Left kidney (tissue), 2 donors: ENCODE data around the gene ST3GAL3. TPM values are rescaled to one million over a fixed set of nuclear protein-coding genes. Genes with fewer than 3 reads are reported as not detected.

Experiments used
- DNase-seq: peaks from one replicate; pipeline ENCODE4 v3.0.0-alpha.2; 2013
- polyA plus RNA-seq: library from polyadenylated mRNA; unstranded; fragments of 120-200 nt; gene quantifications from one replicate; pipeline ENCODE4 v1.2.1, GENCODE V29; 2013; ENCODE audit not compliant: insufficient read length

The ST3GAL3 gene
- polyA plus RNA-seq, 1 donor: 25.4 TPM

DNA sequence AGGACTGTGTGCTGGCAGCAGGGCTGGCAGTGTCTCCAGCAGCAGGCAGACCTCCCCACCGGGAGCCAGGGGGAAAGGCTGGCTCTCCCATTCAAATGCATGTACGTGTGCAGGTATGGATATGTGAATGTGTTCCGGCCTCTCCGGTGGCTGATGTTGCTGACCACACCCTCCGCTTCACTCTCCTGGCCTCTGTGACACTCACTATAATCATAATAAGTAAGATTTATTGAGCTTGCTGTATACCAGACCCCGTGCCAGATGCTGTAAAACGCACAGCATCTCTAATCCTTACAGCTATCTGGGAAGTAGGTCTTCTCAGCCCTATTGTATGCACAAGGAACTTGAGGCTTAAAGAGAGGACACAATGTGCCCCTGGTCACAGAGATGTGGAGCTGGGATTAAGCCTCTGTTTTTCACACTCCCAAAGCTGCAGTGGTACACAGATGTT lies 205.7 kb downstream of the ST3GAL3 start:
- no peak for DNase-seq

GRCh38 chr1:43913666-43914360 lies 206.5 kb downstream of the ST3GAL3 start:
- DNase-seq: no peak

DNA sequence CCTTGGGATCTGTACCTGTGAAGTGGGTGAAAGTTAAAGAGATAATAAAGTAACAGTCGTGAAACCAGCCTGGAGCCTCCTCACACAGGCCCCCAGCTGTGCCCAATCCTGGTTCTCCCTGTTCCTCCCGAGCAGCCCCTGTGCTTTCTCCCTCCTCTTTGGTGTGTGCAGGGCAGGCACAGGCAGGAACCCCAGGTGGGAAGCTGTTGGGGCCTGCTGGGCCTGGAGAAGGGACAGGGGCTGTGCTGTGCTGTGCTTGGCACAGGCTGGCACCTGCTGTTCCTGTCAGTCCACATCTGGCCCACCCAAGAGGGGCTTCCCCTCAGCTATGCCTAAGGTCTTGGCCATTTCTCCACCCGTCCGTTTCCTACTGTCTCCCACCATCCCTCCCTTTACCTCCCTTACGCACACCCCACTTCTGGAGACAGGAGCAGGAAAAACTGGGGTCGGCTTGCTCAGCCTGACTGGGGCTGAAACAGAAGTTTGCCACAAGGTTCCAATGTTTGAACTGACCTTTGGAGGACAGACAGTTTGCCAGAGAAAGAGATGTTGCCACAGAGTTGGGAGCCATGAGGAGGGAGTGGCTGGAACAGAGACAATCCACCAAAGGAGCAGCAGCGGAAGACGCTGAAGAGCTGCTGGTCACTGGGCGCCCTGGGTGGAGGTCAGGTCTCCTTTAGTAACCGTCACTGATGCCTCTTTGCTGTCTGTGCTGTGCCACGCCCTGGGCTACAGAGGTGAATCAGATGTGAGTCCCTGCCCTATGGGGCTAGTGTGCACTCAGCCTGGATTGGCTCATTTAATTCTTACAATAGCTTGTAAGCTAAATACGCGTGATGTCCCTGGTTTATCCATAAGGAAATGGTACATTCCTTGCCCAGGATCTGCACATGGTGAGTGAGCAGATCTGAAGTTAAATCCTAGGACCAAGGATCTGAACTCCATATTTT lies 207.5 kb downstream of the ST3GAL3 start:
- no peak for DNase-seq

- no peak for DNase-seq
These were observed 212.6 kb downstream of the ST3GAL3 start for GRCh38 chr1:43919906-43920305.

DNA sequence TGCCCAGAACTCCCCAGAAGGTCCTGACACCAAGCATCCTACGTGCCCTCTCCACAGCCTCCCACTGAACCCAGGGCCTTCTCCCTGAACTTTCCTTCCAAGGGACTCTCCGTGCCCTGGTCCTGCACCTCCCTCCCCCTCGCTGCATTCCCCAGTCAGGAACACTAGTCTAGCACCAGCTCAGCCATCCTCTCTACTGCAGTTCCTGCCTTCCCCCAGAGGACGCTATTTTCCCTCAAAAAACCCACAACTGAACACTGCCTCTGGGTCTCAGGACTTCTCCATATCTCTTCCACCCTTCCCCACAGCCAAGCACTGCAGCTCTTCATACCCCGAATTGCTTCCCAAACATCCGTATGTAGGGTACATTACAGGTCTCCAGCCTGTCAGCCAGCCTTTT lies 213.7 kb downstream of the ST3GAL3 start:
- DNase-seq: no peak

GRCh38 chr1:43924516-43924915 lies 217.2 kb downstream of the ST3GAL3 start:
- no peak for DNase-seq

DNA sequence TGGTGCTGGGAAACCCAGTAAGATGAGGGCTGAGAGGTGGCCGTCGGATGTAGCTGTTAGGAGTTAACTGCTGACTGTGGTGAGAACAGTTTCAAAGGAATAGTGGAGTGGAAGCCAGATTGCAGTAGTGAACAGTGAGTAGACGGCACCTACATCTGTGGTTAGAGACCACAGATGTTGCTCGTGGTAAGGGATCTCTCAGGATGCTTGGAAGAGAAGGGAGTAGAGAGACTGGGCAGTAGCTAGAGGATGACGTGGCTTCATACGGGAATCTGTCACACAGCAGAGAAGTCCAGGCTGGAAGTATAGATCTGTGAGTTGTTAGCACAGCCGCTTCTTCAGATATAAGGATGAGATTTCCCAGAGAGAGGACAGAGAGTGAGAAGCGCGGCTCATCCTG lies 218.5 kb downstream of the ST3GAL3 start:
- DNase-seq: no peak

- DNase-seq: no peak
These were observed 223.0 kb downstream of the ST3GAL3 start for GRCh38 chr1:43930168-43930948.

GRCh38 chr1:43930949-43931275 lies 223.6 kb downstream of the ST3GAL3 start:
- no peak for DNase-seq

- no peak for DNase-seq
These were observed 224.7 kb downstream of the ST3GAL3 start for GRCh38 chr1:43931711-43932660.

DNA sequence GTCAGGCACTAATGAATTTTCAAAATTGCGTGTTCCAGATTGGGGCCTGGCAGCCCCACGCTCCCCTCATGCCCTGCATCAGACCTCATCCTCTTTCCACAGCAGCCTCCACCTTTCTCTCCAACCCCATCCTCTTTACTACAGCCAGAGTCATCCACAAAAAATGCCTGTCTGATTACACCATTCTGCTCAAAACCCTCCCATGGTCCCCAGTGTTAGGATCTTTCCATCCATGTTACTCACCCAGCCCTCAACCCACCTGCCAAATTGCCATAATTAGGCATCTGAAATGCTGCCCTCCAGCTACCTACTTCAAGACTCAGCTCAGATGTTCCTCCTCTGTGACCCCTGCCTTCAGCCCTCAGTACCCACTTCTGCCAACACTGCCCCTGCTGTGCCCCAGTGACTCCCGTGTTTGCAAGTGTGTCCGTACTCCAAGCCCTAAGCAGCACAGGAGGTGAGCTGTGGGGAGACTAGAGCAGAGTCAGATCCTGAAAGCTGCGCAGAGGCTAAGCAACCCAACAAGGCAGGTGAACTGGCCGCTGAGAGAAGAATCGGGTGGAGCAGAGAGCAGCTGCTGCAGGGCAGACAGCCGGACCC lies 225.6 kb downstream of the ST3GAL3 start:
- no peak for DNase-seq

DNA sequence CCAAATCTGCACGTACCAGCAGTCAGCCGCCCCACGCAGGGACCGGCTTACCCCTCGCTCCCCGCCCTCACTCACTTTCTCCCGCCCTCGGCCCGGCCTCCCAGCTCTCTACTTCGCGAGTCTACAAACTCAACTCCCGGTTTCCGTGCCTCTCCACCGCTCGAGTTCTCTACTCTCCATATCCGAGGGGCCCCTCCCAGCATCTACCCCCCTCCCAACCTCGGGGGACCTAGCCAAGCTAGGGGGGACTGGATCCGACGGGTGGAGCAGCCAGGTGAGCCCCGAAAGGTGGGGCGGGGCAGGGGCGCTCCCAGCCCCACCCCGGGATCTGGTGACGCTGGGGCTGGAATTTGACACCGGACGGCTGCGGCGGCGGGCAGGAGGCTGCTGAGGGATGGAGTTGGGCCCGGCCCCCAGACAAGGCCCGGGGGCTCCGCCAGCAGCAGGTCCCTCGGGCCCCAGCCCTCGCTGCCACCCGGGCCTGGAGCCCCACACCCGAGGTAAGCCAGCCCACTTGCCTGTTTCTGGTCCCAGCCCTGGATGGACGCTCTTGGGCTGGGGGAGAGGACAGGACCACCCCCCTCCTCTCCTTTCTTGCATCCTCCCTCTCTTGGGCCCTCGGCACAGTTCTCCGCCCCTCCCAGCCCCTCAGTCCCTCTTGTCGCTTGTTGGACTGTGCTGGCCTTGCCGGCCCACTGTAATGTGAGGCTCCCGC lies 226.2 kb downstream of the ST3GAL3 start, which contains the start of gene ARTN:
ARTN (plus strand) TSS at position 416 of the 715 bp plus-strand sequence. CDS start 1,856 bp downstream, outside the sequence.
- DNase-seq: no peak

DNA sequence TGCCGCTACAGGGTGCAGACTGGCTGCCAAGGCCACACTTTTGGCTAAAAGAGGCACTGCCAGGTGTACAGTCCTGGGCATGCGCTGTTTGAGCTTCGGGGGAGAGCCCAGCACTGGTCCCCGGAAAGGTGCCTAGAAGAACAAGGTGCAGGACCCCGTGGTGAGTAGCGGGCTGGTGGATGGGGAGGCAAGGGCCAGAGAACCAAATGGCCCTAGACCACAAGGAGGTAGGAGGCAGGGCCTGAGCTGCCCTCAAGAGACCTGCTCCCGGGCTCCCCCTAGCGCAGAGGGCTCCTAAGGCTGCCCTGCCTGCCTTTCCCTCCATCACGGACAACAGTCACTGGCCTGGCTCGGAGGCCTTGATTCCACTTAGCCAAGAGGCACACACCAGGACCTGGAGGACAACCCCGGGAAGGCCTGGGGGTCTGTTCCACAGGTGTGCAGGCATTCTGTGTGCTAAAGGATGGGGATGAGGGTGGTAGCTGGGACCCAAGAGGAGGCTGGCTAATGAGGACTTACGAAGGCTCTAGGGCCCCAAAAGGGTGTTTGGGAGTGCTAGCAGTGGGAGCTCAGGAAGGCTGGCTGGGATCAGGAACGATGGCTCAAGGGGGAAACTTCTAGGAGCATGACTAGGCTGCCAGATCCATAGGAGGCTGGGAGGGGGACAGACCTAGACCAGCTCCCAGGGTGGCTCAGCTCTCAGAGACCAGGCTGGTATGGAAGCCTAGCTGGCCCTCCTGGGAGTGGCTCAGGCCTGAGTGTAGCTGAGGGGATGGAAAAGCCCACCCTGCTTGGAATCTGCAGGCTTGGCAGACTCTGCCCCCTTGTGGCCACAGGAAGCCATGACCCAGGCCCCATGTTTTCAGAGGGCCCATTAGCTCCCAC lies 227.0 kb downstream of the ST3GAL3 start:
- DNase-seq: no peak

DNA sequence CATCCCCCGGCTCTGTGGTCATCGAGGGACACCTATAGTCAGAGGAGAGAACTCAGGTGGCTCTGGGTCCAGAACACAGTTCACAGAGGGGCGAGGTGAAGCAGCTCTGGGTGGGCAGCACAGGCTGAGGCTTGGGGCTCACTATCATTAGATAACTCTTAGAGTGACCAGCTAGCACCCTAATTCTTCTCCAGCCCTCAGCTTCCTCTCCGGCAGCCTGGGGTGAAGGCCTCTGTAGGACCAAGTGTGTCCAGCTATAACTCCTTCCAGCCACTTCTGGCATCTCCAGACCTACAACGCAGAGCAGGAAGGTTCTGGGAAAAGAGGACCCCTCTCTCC lies 227.6 kb downstream of the ST3GAL3 start:
- DNase-seq: no peak

DNA sequence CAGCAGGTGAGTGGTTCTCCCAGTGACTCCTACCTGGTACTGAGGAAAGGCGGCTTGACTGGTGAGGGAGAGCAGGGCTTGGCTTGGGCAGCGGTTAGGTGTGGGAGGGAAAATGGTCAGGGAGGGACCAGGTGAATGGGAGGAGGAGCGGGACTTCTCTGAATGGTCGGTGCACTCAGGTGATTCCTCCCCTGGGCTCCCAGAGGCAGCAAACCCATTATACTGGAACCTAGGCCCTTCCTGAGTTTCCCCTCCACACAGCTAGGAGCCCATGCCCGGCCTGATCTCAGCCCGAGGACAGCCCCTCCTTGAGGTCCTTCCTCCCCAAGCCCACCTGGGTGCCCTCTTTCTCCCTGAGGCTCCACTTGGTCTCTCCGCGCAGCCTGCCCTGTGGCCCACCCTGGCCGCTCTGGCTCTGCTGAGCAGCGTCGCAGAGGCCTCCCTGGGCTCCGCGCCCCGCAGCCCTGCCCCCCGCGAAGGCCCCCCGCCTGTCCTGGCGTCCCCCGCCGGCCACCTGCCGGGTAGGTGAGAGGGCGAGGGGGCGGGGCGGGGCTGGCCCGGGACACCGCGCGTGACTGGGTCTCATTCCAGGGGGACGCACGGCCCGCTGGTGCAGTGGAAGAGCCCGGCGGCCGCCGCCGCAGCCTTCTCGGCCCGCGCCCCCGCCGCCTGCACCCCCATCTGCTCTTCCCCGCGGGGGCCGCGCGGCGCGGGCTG lies 228.5 kb downstream of the ST3GAL3 start:
- DNase-seq: no peak

- DNase-seq: no peak
These were observed 229.3 kb downstream of the ST3GAL3 start for GRCh38 chr1:43936431-43937151.

GRCh38 chr1:43937179-43937865 lies 230.0 kb downstream of the ST3GAL3 start:
- no peak for DNase-seq
